Endodermal cell (in vitro differentiated cells): Measurements from ENCODE around the gene NAT8L. TPM values are rescaled to one million over a fixed set of nuclear protein-coding genes. Genes with fewer than 3 reads are reported as not detected.
A peak's percentile ranks its signal among the peaks of the same experiment; 100 is the strongest.

Experiments used
- DNase-seq: peaks from one replicate; pipeline ENCODE4 v3.0.0-alpha.2; 2017
- H3K27ac ChIP-seq: 2 replicates; pipeline ENCODE4 v1.5.1; 2013; ENCODE audit warnings: mild to moderate bottlenecking, low read depth, low read length, moderate library complexity
- H3K27me3 ChIP-seq: 2 replicates; pipeline ENCODE4 v1.6.1; 2013; ENCODE audit warnings: mild to moderate bottlenecking, low read length, moderate library complexity; ENCODE audit not compliant: insufficient read depth, control insufficient read depth, poor library complexity, severe bottlenecking
- H3K36me3 ChIP-seq: 2 replicates; pipeline ENCODE4 v1.7.0; 2013; ENCODE audit warnings: mild to moderate bottlenecking, low read length, moderate library complexity; ENCODE audit not compliant: control insufficient read depth, insufficient read depth
- H3K4me1 ChIP-seq: one replicate; pipeline ENCODE4 v1.7.0; 2013; ENCODE audit warnings: low read length; ENCODE audit not compliant: control insufficient read depth, insufficient read depth
- H3K4me3 ChIP-seq: 2 replicates; pipeline ENCODE4 v1.5.1; 2013; ENCODE audit warnings: mild to moderate bottlenecking, low read length, moderate library complexity
- H3K9ac ChIP-seq: 2 replicates; pipeline ENCODE4 v1.6.1; 2013; ENCODE audit warnings: mild to moderate bottlenecking, low read length, moderate library complexity; ENCODE audit not compliant: poor library complexity, severe bottlenecking; ENCODE audit errors: extremely low read depth
- H3K9me3 ChIP-seq: 2 replicates; pipeline ENCODE4 v1.6.1; 2013; ENCODE audit warnings: mild to moderate bottlenecking, low read length, moderate library complexity; ENCODE audit not compliant: control insufficient read depth
- H3K27ac Mint-ChIP-seq: 2 replicates; pipeline ENCODE4 v1.8.0; 2020; ENCODE audit warnings: mixed read lengths
- H3K27me3 Mint-ChIP-seq: 2 replicates; pipeline ENCODE4 v1.8.0; 2021; ENCODE audit warnings: mild to moderate bottlenecking, mixed read lengths; ENCODE audit not compliant: insufficient read depth
- H3K36me3 Mint-ChIP-seq: 2 replicates; pipeline ENCODE4 v1.8.0; 2020; ENCODE audit warnings: low read depth, mixed read lengths
- H3K4me1 Mint-ChIP-seq: 2 replicates; pipeline ENCODE4 v1.8.0; 2020; ENCODE audit warnings: mixed read lengths
- H3K4me3 Mint-ChIP-seq: 2 replicates; pipeline ENCODE4 v1.8.0; 2020; ENCODE audit warnings: mild to moderate bottlenecking, moderate library complexity, mixed read lengths
- H3K9me3 Mint-ChIP-seq: 2 replicates; pipeline ENCODE4 v1.8.0; 2020; ENCODE audit warnings: mild to moderate bottlenecking, mixed read lengths
- WGBS, 2 experiments: methylation state at CpG; one replicate each; pipeline versions ENCODE4 v1.1.5 to v1.1.7; 2013; ENCODE audit warnings: missing lambda C conversion rate in 2 of 2, mixed read lengths in 1 of 2; ENCODE audit not compliant: insufficient coverage in 1 of 2, insufficient read length in 1 of 2; 5-methylcytosine and 5-hydroxymethylcytosine counted together
- total RNA-seq, 2 donors: library from RNA; stranded (reverse); fragmentation: NEBNext Ultra II Directional in 1 of 2; extraction: Animal tissue kit (Norgen Biotek cat#: 25700) in 1 of 2; gene quantifications; 2 replicates in 1 of 2; 3 replicates in 1 of 2; pipeline ENCODE4 v1.2.1, GENCODE V29; 2021
- TF ChIP-seq, protein P1 (sequence below): fragments of 200-600 bp; sonication (generic); conservative IDR thresholded peaks from 2 replicates; pipeline ENCODE4 v1.5.0; 2021; ENCODE audit warnings: antibody characterized with exemption, mild to moderate bottlenecking

NAT8L gene
- total RNA-seq, 2 donors from 2014 or later: 5.0 to 6.4 TPM

DNA sequence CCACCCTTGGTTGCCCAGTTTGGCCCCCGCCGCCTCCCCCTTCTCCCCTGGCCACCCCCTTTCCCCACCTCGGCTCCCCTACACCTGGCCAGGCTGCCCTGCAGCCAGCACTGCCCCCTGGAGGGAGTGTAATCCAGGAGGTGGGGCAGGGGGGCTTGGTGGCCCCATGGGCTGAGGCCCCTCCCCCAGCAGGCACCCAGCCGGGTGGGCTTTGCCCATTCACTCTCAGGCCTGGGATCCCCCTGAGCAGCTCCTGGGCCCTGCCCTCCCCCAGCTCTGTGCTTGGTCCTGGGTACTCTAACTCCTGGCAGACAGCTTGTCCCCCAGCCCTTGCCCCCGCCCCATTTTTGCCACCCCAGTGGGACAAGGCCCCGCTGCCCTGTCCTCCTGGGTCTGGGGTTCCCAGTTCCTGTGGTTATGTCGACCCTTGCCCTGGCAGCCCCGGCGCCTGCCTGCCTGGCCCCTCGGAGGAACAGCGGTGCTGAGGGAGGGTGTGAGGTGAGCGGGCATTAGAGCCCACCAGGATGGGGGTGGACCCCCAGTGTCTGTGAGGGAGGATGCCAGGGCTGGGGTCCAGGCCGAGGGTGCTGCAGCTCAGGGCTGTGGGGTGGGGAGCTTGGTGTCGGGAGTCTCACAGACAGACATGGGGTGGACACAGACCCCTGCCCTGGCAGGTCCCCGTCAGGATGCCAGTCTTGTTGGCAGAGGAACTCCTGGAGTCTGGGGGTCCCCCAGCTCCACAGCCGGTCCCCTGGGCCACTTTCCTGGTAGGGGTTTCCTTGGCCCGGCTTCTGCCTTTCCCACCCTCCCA lies 10.2 kb downstream of the NAT8L start:
- H3K4me1 Mint-ChIP-seq: no peaks in the 10 kb centered on the region
- H3K9me3 ChIP-seq: no peaks in the 10 kb centered on the region
- no peak overlapping the region for H3K27ac Mint-ChIP-seq
- no peaks in the 10 kb centered on the region for H3K9me3 Mint-ChIP-seq
- H3K9ac ChIP-seq: no peak overlapping the region
- H3K27me3 ChIP-seq: no peaks in the 10 kb centered on the region
- no peak overlapping the region for H3K4me3 ChIP-seq
- H3K36me3 ChIP-seq: no peaks in the 10 kb centered on the region
- TF ChIP-seq, protein P1, sequence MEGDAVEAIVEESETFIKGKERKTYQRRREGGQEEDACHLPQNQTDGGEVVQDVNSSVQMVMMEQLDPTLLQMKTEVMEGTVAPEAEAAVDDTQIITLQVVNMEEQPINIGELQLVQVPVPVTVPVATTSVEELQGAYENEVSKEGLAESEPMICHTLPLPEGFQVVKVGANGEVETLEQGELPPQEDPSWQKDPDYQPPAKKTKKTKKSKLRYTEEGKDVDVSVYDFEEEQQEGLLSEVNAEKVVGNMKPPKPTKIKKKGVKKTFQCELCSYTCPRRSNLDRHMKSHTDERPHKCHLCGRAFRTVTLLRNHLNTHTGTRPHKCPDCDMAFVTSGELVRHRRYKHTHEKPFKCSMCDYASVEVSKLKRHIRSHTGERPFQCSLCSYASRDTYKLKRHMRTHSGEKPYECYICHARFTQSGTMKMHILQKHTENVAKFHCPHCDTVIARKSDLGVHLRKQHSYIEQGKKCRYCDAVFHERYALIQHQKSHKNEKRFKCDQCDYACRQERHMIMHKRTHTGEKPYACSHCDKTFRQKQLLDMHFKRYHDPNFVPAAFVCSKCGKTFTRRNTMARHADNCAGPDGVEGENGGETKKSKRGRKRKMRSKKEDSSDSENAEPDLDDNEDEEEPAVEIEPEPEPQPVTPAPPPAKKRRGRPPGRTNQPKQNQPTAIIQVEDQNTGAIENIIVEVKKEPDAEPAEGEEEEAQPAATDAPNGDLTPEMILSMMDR: peak; percentile 34
- no peak overlapping the region for H3K27ac ChIP-seq
- H3K27me3 Mint-ChIP-seq: no peaks in the 10 kb centered on the region
- WGBS, 2 experiments: 95 to 100% methylated on average over 1 to 16 of the region's 17 CpGs
- H3K4me3 Mint-ChIP-seq: no peak overlapping the region
- no peaks in the 10 kb centered on the region for H3K36me3 Mint-ChIP-seq
- peak; percentile 44 for DNase-seq
- peaks cover 3% of the 10 kb centered on the region for H3K4me1 ChIP-seq

DNA sequence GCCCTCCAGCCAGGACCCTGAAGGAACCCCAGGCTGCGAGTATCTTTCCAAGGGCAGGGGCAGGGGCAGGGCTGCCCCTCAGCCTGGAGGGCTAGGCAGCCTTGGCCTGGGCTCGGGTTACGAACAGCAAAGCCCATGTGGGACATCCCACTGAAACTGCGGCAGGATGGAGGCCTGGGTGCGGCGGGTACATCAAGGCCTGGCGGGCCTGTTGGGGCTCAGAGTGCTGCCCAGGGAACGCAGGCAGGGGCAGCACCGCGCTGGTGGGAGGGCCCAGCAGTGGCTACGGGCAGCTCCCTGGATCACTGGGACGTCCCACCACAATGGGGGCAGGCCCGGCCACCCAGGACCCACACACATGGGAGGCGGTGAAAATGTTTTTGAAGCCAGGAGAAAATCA lies 10.9 kb downstream of the NAT8L start:
- no peaks in the 10 kb centered on the region for H3K27me3 Mint-ChIP-seq
- no peak overlapping the region for H3K4me3 Mint-ChIP-seq

DNA sequence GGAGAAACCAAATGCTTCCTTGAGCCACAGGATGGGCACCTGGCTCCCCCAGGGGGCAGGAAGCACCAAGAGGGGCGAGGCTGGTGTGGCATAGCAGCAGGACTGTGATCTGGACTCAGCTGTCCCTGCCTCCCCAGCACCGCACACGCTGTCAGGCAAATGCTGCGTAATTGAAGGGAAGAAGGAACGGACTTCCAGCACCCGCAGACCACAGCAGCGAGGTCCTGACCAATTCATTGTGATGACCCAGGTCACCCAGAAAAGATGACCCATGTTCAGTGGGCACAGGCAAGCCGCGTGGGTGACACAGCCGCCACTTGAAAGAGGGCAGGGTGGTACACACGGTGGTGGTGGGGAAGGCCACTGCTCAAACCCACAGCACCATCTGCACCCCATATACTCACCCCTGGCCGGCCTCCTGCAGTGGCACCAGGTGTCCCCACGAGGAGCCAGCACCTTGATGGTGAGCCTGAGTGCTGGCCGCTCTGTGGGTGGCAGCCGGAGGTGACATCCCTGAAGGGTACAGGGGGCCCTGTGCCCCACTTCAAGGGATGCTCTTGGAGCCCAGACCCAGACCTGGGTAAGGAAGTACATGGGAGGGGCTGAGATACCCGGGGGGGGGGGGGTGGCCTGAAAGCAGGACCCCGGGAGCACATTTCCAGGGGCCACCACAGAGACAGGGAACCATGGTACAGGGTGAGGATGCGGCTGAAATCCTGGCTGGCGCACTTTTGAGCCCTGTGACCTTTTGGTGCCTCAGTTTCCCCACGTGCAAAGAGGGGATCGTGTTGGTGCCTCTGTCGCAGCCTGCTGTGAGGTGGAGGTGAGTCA lies 11.5 kb downstream of the NAT8L start:
- no peaks in the 10 kb centered on the region for H3K27me3 ChIP-seq
- Mint-ChIP-seq H3K36me3 (no peaks in the 10 kb centered on the region), H3K4me1 (no peaks in the 10 kb centered on the region), H3K27me3 (no peaks in the 10 kb centered on the region), H3K9me3 (no peaks in the 10 kb centered on the region), H3K4me3 (no peak overlapping the region), H3K27ac (no peak overlapping the region)
- no peak overlapping the region for H3K4me3 ChIP-seq
- no peaks in the 10 kb centered on the region for H3K36me3 ChIP-seq
- peak overlapping the region; percentile 90 for H3K27ac ChIP-seq
- DNase-seq: peak; percentile 31
- no peak overlapping the region for H3K9ac ChIP-seq
- H3K9me3 ChIP-seq: no peaks in the 10 kb centered on the region
- 87 to 88% methylated on average over 11 to 22 of the region's 22 CpGs for WGBS, 2 experiments
- peaks cover 3% of the 10 kb centered on the region for H3K4me1 ChIP-seq
- TF ChIP-seq, protein P1: no peak

More for the DNA sequence above, 10.9 kb downstream of the NAT8L start:
- no peak overlapping the region for H3K4me3 ChIP-seq
- peaks cover 3% of the 10 kb centered on the region for H3K4me1 ChIP-seq
- no peaks in the 10 kb centered on the region for H3K36me3 ChIP-seq
- DNase-seq: peak; percentile 53
- no peaks in the 10 kb centered on the region for H3K27me3 ChIP-seq
- H3K9me3 ChIP-seq: no peaks in the 10 kb centered on the region
- H3K4me1 Mint-ChIP-seq: no peaks in the 10 kb centered on the region
- H3K9me3 Mint-ChIP-seq: no peaks in the 10 kb centered on the region
- no peak overlapping the region for H3K9ac ChIP-seq
- H3K27ac Mint-ChIP-seq: no peak overlapping the region
- TF ChIP-seq, protein P1: no peak
- 73 to 89% methylated on average over 8 to 14 of the region's 14 CpGs for WGBS, 2 experiments
- H3K27ac ChIP-seq: no peak overlapping the region
- H3K36me3 Mint-ChIP-seq: no peaks in the 10 kb centered on the region
